Calu3 (cell line): ENCODE results near the gene EXOSC5. TPM values are rescaled to one million over a fixed set of nuclear protein-coding genes. Genes with fewer than 3 reads are reported as not detected.
"Not testable (repeated sequence)": the region's sequence is repeated elsewhere in the genome, so short reads cannot be mapped to it uniquely, and the experiment has no call there.

Experiments
- BruUV-seq: library from RNA; stranded (reverse); fragments of 400-500 nt; replicated peaks from 2 replicates; lab custom pipeline; 2021; lab: Mats Ljungman, UMichigan
- CTCF ChIA-PET: fragments of 300-600 bp; sonication (Branson Sonifier 250); formaldehyde crosslinking; loops from one replicate; lab custom pipeline; 2022; ENCODE audit warnings: antibody characterized with exemption; lab: Charles Lee
- DNase-seq: peaks from one replicate; pipeline ENCODE4 v3.0.0; 2022
- H3K27ac Mint-ChIP-seq: one replicate; pipeline ENCODE4 v1.8.0; 2022; ENCODE audit warnings: mixed read lengths; ENCODE audit not compliant: unreplicated experiment
- H3K27me3 Mint-ChIP-seq: one replicate; pipeline ENCODE4 v1.8.0; 2022; ENCODE audit warnings: mixed read lengths; ENCODE audit not compliant: unreplicated experiment
- H3K36me3 Mint-ChIP-seq: one replicate; pipeline ENCODE4 v1.8.0; 2022; ENCODE audit warnings: mild to moderate bottlenecking, moderate library complexity, mixed read lengths; ENCODE audit not compliant: insufficient read depth, unreplicated experiment
- H3K4me1 Mint-ChIP-seq: one replicate; pipeline ENCODE4 v1.8.0; 2022; ENCODE audit warnings: mild to moderate bottlenecking, low read depth, mixed read lengths; ENCODE audit not compliant: unreplicated experiment
- H3K4me3 Mint-ChIP-seq: one replicate; pipeline ENCODE4 v1.8.0; 2022; ENCODE audit warnings: mild to moderate bottlenecking, low read depth, moderate library complexity, mixed read lengths; ENCODE audit not compliant: unreplicated experiment
- H3K9me3 Mint-ChIP-seq: one replicate; pipeline ENCODE4 v1.8.0; 2022; ENCODE audit warnings: low read depth, mixed read lengths; ENCODE audit not compliant: unreplicated experiment
- CTCF ChIP-seq: fragments of 200-600 bp; IDR thresholded peaks from one replicate; pipeline ENCODE4 v1.8.0; 2022; ENCODE audit warnings: antibody characterized with exemption; ENCODE audit not compliant: unreplicated experiment
- intact Hi-C: fragments of 100-400 bp; cut with micrococcal nuclease; formaldehyde crosslinking; loops from one replicate; pipeline ENCODE4 v1.10.0; 2022; ENCODE audit not compliant: unreplicated experiment
- total RNA-seq: library from RNA; stranded (reverse); gene quantifications from 2 replicates; pipeline ENCODE4 v1.2.3, GENCODE V29; 2022

The EXOSC5 gene
- total RNA-seq, 1 experiment from 2014 or later = 44.7 TPM

- intact Hi-C loops = no loop called here
- no peak for TF ChIP-seq CTCF
- Mint-ChIP-seq H3K9me3 (no peaks in the 10 kb centered on the region), H3K27ac (no peak overlapping the region), H3K4me1 (peaks cover 13% of the 10 kb centered on the region), H3K4me3 (no peak overlapping the region), H3K36me3 (peaks cover 11% of the 10 kb centered on the region), H3K27me3 (no peaks in the 10 kb centered on the region)
- DNase-seq = no peak
- no TSS peak for BruUV-seq
- CTCF ChIA-PET = no interaction called here
These were observed 5.5 kb downstream of the EXOSC5 start for GRCh38 chr19:41391618-41392017.

- no peak for DNase-seq
- Mint-ChIP-seq H3K36me3 (peaks cover 14% of the 10 kb centered on the region), H3K27me3 (no peaks in the 10 kb centered on the region), H3K4me3 (no peak overlapping the region), H3K9me3 (no peaks in the 10 kb centered on the region), H3K27ac (no peak overlapping the region), H3K4me1 (no peaks in the 10 kb centered on the region)
- no peak for TF ChIP-seq CTCF
- intact Hi-C loops = no loop called here
- BruUV-seq = no TSS peak
- CTCF ChIA-PET = interaction anchor here (0.6 kb wide), 1 partner anchor 732 kb away, joined by 5 read pairs; no protein-coding TSS in a partner anchor
These were observed 10.7 kb downstream of the EXOSC5 start for GRCh38 chr19:41386442-41386841.

GRCh38 chr19:41384351-41384750, 12.8 kb downstream of the EXOSC5 start:
- Mint-ChIP-seq H3K4me3 (no peak overlapping the region), H3K9me3 (no peaks in the 10 kb centered on the region), H3K4me1 (no peaks in the 10 kb centered on the region), H3K36me3 (peaks cover 10% of the 10 kb centered on the region), H3K27me3 (no peaks in the 10 kb centered on the region), H3K27ac (no peak overlapping the region)
- no peak for TF ChIP-seq CTCF
- no peak for DNase-seq
- CTCF ChIA-PET = interaction anchor here (0.7 kb wide), 1 partner anchor 68 kb away, joined by 3 read pairs; no protein-coding TSS in a partner anchor
- no TSS peak for BruUV-seq
- intact Hi-C loops = no loop called here

GRCh38 chr19:41381536-41381935, 15.6 kb downstream of the EXOSC5 start:
- H3K4me1 Mint-ChIP-seq, H3K27ac Mint-ChIP-seq, H3K9me3 Mint-ChIP-seq, H3K27me3 Mint-ChIP-seq, BruUV-seq, intact Hi-C loops, DNase-seq, H3K4me3 Mint-ChIP-seq: not testable (repeated sequence)
- peaks cover 19% of the 10 kb centered on the region for H3K36me3 Mint-ChIP-seq
- CTCF ChIA-PET = interaction anchor here (0.6 kb wide), 2 partner anchors 67 to 372 kb away, joined by 3 read pairs; no protein-coding TSS in a partner anchor

GRCh38 chr19:41377977-41378709, 19.0 kb downstream of the EXOSC5 start:
- Mint-ChIP-seq H3K36me3 (peaks cover 16% of the 10 kb centered on the region), H3K4me3 (no peak overlapping the region), H3K27me3 (no peaks in the 10 kb centered on the region), H3K27ac (no peak overlapping the region), H3K4me1 (peaks cover 22% of the 10 kb centered on the region), H3K9me3 (no peaks in the 10 kb centered on the region)
- CTCF ChIA-PET = interaction anchor here (0.6 to 0.7 kb wide), 2 partner anchors 10 to 31 kb away, joined by 3 to 9 read pairs; no protein-coding TSS in a partner anchor
- intact Hi-C loops = no loop called here
- TF ChIP-seq CTCF = no peak
- no peak for DNase-seq
- no TSS peak for BruUV-seq
